Liver (tissue), 9 donors: ENCODE data around the gene INPP5B. TPM values are rescaled to one million over a fixed set of nuclear protein-coding genes. Genes with fewer than 3 reads are reported as not detected.

Experiments
- DNase-seq: peaks from one replicate; pipeline ENCODE4 v3.0.0-alpha.2; 2017; ENCODE audit warnings: low spot score
- H3K27ac ChIP-seq, 2 donors: one replicate each; pipeline ENCODE4 v1.7.0; 2013; ENCODE audit warnings: inconsistent platforms in 2 of 2, low read length in 2 of 2, control low read depth in 1 of 2, low read depth in 1 of 2, mild to moderate bottlenecking in 1 of 2
- H3K27me3 ChIP-seq, 4 donors: one replicate each; pipeline versions ENCODE4 v1.6.1 to v1.7.0; 2013; ENCODE audit warnings: low read length in 3 of 4, inconsistent platforms in 1 of 4, mild to moderate bottlenecking in 1 of 4, moderate library complexity in 1 of 4; ENCODE audit not compliant: control insufficient read depth in 4 of 4, insufficient read depth in 4 of 4
- H3K36me3 ChIP-seq, 4 donors: one replicate each; pipeline versions ENCODE4 v1.6.1 to v1.7.0; 2013; ENCODE audit warnings: low read length in 3 of 4, mild to moderate bottlenecking in 3 of 4, low read depth in 1 of 4, moderate library complexity in 1 of 4; ENCODE audit not compliant: control insufficient read depth in 4 of 4, insufficient read depth in 3 of 4
- H3K4me1 ChIP-seq, 4 donors: one replicate each; pipeline versions ENCODE4 v1.6.1 to v1.7.0; 2013; ENCODE audit warnings: low read length in 3 of 4, mild to moderate bottlenecking in 3 of 4, moderate library complexity in 1 of 4; ENCODE audit not compliant: control insufficient read depth in 4 of 4, insufficient read depth in 4 of 4
- H3K4me3 ChIP-seq, 3 donors: one replicate each; pipeline versions ENCODE4 v1.6.1 to v1.7.0; 2013; ENCODE audit warnings: low read length in 3 of 3, control low read depth in 1 of 3, low read depth in 1 of 3, mild to moderate bottlenecking in 1 of 3
- H3K9ac ChIP-seq, 2 donors: one replicate each; pipeline ENCODE4 v1.7.0; 2013; ENCODE audit warnings: low read length in 2 of 2, mild to moderate bottlenecking in 2 of 2, moderate library complexity in 2 of 2, control low read depth in 1 of 2, low read depth in 1 of 2
- H3K9me3 ChIP-seq, 4 donors: one replicate each; pipeline versions ENCODE4 v1.6.1 to v1.7.0; 2013; ENCODE audit warnings: low read length in 3 of 4; ENCODE audit not compliant: control insufficient read depth in 4 of 4
- EGR1 ChIP-seq, 2 donors: IDR thresholded peaks; 2 replicates each; pipeline ENCODE4 v1.6.1; 2016 to 2018; ENCODE audit warnings: antibody characterized with exemption in 2 of 2, low read depth in 2 of 2
- FOXA1 ChIP-seq: IDR thresholded peaks from 2 replicates; pipeline ENCODE4 v1.6.1; 2016; ENCODE audit warnings: antibody characterized with exemption
- GABPA ChIP-seq, 2 donors: IDR thresholded peaks in 1 of 2; conservative IDR thresholded peaks in 1 of 2; 2 replicates each; pipeline ENCODE4 v1.6.1; 2016; ENCODE audit warnings: antibody characterized with exemption in 2 of 2, mild to moderate bottlenecking in 1 of 2, moderate library complexity in 1 of 2
- HNF4A ChIP-seq, 2 donors: conservative IDR thresholded peaks; 2 replicates each; pipeline ENCODE4 v1.6.1; 2016; ENCODE audit warnings: antibody characterized with exemption in 2 of 2, mild to moderate bottlenecking in 2 of 2
- HNF4G ChIP-seq: IDR thresholded peaks from 2 replicates; pipeline ENCODE4 v1.6.1; 2016; ENCODE audit warnings: antibody characterized with exemption
- JUND ChIP-seq, 2 donors: IDR thresholded peaks; 2 replicates each; pipeline ENCODE4 v1.6.1; 2016; ENCODE audit warnings: antibody characterized with exemption in 2 of 2
- RXRA ChIP-seq, 2 donors: IDR thresholded peaks; 2 replicates each; pipeline ENCODE4 v1.6.1; 2017 to 2018; ENCODE audit warnings: antibody characterized with exemption in 2 of 2, mild to moderate bottlenecking in 1 of 2
- SP1 ChIP-seq: IDR thresholded peaks from 2 replicates; pipeline ENCODE4 v1.6.1; 2018; ENCODE audit warnings: antibody characterized with exemption, mild to moderate bottlenecking
- TAF1 ChIP-seq: conservative IDR thresholded peaks from 2 replicates; pipeline ENCODE4 v1.6.1; 2016; ENCODE audit warnings: antibody characterized with exemption, mild to moderate bottlenecking
- YY1 ChIP-seq: IDR thresholded peaks from 2 replicates; pipeline ENCODE4 v1.6.1; 2016; ENCODE audit warnings: antibody characterized with exemption, mild to moderate bottlenecking
- WGBS: extraction: QIAGEN DNeasy Blood & Tissue Kit; methylation state at CpG from one replicate; pipeline ENCODE4 v1.1.7; 2013; 5-methylcytosine and 5-hydroxymethylcytosine counted together
- polyA plus RNA-seq, 2 donors: library from polyadenylated mRNA; stranded (reverse) in 1 of 2; unstranded in 1 of 2; fragments of 200-250 nt in 1 of 2; fragments of >200 nt in 1 of 2; fragmentation: Nextera tagmentation in 1 of 2; extraction: Ambion mirVana in 1 of 2; gene quantifications; one replicate each; pipeline versions ENCODE4 v1.2.1 to v1.2.3, GENCODE V29; 2013 to 2015
- total RNA-seq, 2 donors: library from RNA; depleted of rRNA; stranded (reverse); fragments of >200 nt; gene quantifications; one replicate each; pipeline ENCODE4 v1.2.3, GENCODE V29; 2014
- TF ChIP-seq, protein P1 (sequence below): fragments of 150-350 bp; IDR thresholded peaks from 2 replicates; pipeline ENCODE4 v1.5.1; 2017; ENCODE audit warnings: improper control_type of control experiment, low read depth, low read length; ENCODE audit not compliant: missing input control
- TF ChIP-seq, protein P2 (sequence below): IDR thresholded peaks from 2 replicates; pipeline ENCODE4 v1.6.1; 2016; ENCODE audit warnings: antibody characterized with exemption
- TF ChIP-seq, protein P3 (sequence below): IDR thresholded peaks from 2 replicates; pipeline ENCODE4 v1.6.1; 2016; ENCODE audit warnings: antibody characterized with exemption
- TF ChIP-seq, protein P4 (sequence below): IDR thresholded peaks from 2 replicates; pipeline ENCODE4 v1.6.1; 2016; ENCODE audit warnings: antibody characterized with exemption, mild to moderate bottlenecking
- donor health status: healthy.
- donor health status: healthy.
- donor health status: healthy.
- donor health status: healthy.
- donor health status: healthy.

The INPP5B gene
- total and polyA plus RNA-seq, 4 donors, result 5.0 to 30.9 (median 13.6) TPM

DNA sequence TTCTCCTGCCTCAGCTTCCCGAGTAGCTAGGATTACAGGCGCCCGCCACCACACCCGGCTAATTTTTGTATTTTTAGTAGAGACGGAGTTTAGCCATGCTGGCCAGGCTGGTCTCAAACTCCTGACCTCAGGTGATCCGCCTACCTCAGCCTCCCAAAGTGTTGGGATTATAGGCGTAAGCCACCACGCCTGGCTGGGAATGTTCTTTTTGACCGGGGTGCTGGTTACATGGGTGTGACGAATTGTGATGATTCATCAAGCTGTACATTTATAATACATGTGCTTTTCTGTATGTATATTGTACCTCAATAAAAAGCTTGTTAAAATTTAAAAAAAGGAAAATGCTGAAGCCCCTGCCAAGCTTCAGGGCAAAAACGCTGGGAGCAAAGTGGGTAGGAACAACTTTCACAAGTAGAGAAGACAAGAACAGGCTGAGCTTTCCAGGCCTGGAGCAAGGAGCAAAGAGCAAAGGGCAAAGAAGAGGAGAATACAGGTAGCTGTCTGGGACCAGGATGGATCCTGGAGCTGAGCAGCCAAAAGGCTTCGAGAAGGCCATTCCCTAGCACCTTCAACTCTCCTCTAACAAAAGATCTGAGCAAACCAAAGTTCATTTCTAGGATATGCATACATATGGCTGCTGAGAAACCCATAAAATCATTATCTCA lies 118.3 kb downstream of the INPP5B start:
- no peak for DNase-seq
- 82% methylated on average over 12 of the region's 12 CpGs for WGBS
- H3K9me3 ChIP-seq, result no peaks in the 10 kb centered on the region
- no peak overlapping the region for H3K27ac ChIP-seq
- H3K4me1 ChIP-seq, result peaks cover 0 to 2% (median 0%) of the 10 kb centered on the region in 4 donors
- H3K9ac ChIP-seq, result no peak overlapping the region
- peaks cover 9 to 32% (median 17%) of the 10 kb centered on the region in 4 donors for H3K36me3 ChIP-seq
- H3K4me3 ChIP-seq, result no peak overlapping the region
- H3K27me3 ChIP-seq, result no peaks in the 10 kb centered on the region
- TF ChIP-seq GABPA (IDR thresholded peaks at IDR 0.05 in 1 of 2, conservative IDR thresholded peaks at IDR 0.05 in 1 of 2) (no peak), RXRA (IDR thresholded peaks at IDR 0.05) (no peak), HNF4A (conservative IDR thresholded peaks at IDR 0.05) (peak in 1 of 2 donors; percentile 12), YY1 (no peak)
- TF ChIP-seq, protein P1, sequence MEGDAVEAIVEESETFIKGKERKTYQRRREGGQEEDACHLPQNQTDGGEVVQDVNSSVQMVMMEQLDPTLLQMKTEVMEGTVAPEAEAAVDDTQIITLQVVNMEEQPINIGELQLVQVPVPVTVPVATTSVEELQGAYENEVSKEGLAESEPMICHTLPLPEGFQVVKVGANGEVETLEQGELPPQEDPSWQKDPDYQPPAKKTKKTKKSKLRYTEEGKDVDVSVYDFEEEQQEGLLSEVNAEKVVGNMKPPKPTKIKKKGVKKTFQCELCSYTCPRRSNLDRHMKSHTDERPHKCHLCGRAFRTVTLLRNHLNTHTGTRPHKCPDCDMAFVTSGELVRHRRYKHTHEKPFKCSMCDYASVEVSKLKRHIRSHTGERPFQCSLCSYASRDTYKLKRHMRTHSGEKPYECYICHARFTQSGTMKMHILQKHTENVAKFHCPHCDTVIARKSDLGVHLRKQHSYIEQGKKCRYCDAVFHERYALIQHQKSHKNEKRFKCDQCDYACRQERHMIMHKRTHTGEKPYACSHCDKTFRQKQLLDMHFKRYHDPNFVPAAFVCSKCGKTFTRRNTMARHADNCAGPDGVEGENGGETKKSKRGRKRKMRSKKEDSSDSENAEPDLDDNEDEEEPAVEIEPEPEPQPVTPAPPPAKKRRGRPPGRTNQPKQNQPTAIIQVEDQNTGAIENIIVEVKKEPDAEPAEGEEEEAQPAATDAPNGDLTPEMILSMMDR, result no peak

DNA sequence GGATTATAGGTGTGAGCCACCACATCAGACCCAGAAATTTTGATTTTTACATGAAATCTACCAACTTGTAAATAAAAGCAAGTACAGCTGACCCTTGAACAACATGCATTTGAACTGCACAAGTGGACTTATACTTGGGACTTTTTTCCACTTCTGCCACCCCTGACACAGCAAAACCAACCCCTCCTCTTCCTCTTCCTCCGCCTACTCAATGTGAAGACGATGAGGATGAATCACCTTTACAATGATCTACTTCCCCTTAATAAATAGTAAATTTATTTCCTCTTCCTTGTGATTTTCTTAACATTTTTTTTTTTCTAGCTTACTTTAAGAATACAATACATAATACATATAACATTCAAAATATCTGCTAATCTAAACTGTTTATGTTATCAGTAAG lies 121.3 kb downstream of the INPP5B start:
- no peaks in the 10 kb centered on the region for H3K9me3 ChIP-seq
- H3K9ac ChIP-seq, result no peak overlapping the region
- no peak overlapping the region for H3K4me3 ChIP-seq
- H3K27ac ChIP-seq, result no peak overlapping the region
- peaks cover 13 to 38% (median 22%) of the 10 kb centered on the region in 4 donors for H3K36me3 ChIP-seq
- peaks cover 0 to 2% (median 0%) of the 10 kb centered on the region in 4 donors for H3K4me1 ChIP-seq
- H3K27me3 ChIP-seq, result no peaks in the 10 kb centered on the region
- DNase-seq, result no peak
- TF ChIP-seq HNF4A (conservative IDR thresholded peaks at IDR 0.05), result no peak
- TF ChIP-seq, protein P2, sequence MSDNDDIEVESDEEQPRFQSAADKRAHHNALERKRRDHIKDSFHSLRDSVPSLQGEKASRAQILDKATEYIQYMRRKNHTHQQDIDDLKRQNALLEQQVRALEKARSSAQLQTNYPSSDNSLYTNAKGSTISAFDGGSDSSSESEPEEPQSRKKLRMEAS, result no peak
- no peak for TF ChIP-seq EGR1 (IDR thresholded peaks at IDR 0.05; ENCODE audit: low read depth in 2 of 2)
- TF ChIP-seq JUND (IDR thresholded peaks at IDR 0.05), result no peak
- no peak for TF ChIP-seq GABPA (IDR thresholded peaks at IDR 0.05 in 1 of 2, conservative IDR thresholded peaks at IDR 0.05 in 1 of 2)
- TF ChIP-seq, protein P1, result no peak
- TF ChIP-seq YY1, result no peak
- 76% methylated on average over 2 of the region's 2 CpGs for WGBS

DNA sequence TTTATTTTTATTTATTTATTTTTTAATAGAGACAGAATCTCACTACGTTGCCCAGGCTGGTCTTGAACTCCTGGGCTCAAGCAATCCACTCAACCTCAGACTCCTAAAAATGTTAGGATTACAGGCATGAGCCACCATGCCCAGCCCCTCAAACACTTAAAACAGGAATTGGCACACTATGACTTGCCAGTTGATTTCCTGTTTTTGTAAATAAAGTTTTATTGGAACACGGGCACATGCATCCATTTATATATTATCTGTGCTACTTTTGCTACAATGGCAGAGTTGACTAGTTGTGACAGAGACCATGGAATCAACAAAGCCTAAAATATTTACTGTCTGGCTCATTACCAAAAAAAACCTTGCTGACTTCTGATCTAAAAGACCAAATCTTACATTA lies 122.9 kb downstream of the INPP5B start:
- no peak for DNase-seq
- Histone ChIP-seq H3K36me3 (peaks cover 15 to 43% (median 24%) of the 10 kb centered on the region in 4 donors), H3K9me3 (no peaks in the 10 kb centered on the region), H3K27ac (no peak overlapping the region), H3K9ac (no peak overlapping the region), H3K4me1 (peaks cover 0 to 2% (median 0%) of the 10 kb centered on the region in 4 donors), H3K27me3 (no peaks in the 10 kb centered on the region), H3K4me3 (no peak overlapping the region)
- 97% methylated on average over 2 of the region's 2 CpGs for WGBS
- TF ChIP-seq EGR1 (IDR thresholded peaks at IDR 0.05; ENCODE audit: low read depth in 2 of 2) (no peak), HNF4A (conservative IDR thresholded peaks at IDR 0.05) (no peak), HNF4G (no peak), FOXA1 (no peak), TAF1 (no peak), RXRA (IDR thresholded peaks at IDR 0.05) (no peak), SP1 (no peak)
- TF ChIP-seq, protein P2, result no peak
- TF ChIP-seq, protein P3, sequence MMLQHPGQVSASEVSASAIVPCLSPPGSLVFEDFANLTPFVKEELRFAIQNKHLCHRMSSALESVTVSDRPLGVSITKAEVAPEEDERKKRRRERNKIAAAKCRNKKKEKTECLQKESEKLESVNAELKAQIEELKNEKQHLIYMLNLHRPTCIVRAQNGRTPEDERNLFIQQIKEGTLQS, result no peak
- TF ChIP-seq, protein P4, sequence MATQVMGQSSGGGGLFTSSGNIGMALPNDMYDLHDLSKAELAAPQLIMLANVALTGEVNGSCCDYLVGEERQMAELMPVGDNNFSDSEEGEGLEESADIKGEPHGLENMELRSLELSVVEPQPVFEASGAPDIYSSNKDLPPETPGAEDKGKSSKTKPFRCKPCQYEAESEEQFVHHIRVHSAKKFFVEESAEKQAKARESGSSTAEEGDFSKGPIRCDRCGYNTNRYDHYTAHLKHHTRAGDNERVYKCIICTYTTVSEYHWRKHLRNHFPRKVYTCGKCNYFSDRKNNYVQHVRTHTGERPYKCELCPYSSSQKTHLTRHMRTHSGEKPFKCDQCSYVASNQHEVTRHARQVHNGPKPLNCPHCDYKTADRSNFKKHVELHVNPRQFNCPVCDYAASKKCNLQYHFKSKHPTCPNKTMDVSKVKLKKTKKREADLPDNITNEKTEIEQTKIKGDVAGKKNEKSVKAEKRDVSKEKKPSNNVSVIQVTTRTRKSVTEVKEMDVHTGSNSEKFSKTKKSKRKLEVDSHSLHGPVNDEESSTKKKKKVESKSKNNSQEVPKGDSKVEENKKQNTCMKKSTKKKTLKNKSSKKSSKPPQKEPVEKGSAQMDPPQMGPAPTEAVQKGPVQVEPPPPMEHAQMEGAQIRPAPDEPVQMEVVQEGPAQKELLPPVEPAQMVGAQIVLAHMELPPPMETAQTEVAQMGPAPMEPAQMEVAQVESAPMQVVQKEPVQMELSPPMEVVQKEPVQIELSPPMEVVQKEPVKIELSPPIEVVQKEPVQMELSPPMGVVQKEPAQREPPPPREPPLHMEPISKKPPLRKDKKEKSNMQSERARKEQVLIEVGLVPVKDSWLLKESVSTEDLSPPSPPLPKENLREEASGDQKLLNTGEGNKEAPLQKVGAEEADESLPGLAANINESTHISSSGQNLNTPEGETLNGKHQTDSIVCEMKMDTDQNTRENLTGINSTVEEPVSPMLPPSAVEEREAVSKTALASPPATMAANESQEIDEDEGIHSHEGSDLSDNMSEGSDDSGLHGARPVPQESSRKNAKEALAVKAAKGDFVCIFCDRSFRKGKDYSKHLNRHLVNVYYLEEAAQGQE, result no peak
- TF ChIP-seq, protein P1, result no peak
